GM23338 (cell line): ENCODE measurements around the gene HOTAIR. TPM values are rescaled to one million over a fixed set of nuclear protein-coding genes. Genes with fewer than 3 reads are reported as not detected.

ENCODE experiments used
- ATAC-seq: fragments of 200-7000 bp; cut with Tn5 transposase; 3 replicates; pipeline ENCODE4 v1.9.1; 2020
- DNase-seq: peaks from one replicate; pipeline ENCODE4 v3.0.0-alpha.2; 2015; ENCODE audit warnings: low spot score
- H2AFZ ChIP-seq: fragments of 200-600 bp; sonication (generic); 2 replicates; pipeline ENCODE4 v1.8.0; 2016; ENCODE audit warnings: antibody characterized with exemption, mild to moderate bottlenecking, moderate library complexity
- H3F3A ChIP-seq: fragments of 200-600 bp; sonication (generic); replicated peaks from 2 replicates; pipeline ENCODE4 v1.8.0; 2017; ENCODE audit warnings: antibody characterized with exemption, mixed run types, low read depth
- H3K27ac ChIP-seq: fragments of 200-600 bp; sonication (generic); 2 replicates; pipeline ENCODE4 v1.6.1; 2016; ENCODE audit warnings: low read depth
- H3K27me3 ChIP-seq: fragments of 200-600 bp; sonication (generic); 2 replicates; pipeline ENCODE4 v1.8.0; 2016; ENCODE audit warnings: mild to moderate bottlenecking, mixed run types, moderate library complexity; ENCODE audit not compliant: insufficient read depth
- H3K36me3 ChIP-seq: fragments of 200-600 bp; sonication (generic); 2 replicates; pipeline ENCODE4 v1.8.0; 2016; ENCODE audit warnings: mild to moderate bottlenecking; ENCODE audit not compliant: insufficient read depth
- H3K4me1 ChIP-seq: fragments of 200-600 bp; sonication (generic); 2 replicates; pipeline ENCODE4 v1.8.0; 2016; ENCODE audit warnings: mild to moderate bottlenecking, moderate library complexity; ENCODE audit not compliant: insufficient read depth
- H3K4me2 ChIP-seq: fragments of 200-600 bp; sonication (generic); 2 replicates; pipeline ENCODE4 v1.7.1; 2017; ENCODE audit warnings: mixed run types
- H3K4me3 ChIP-seq: fragments of 200-600 bp; sonication (generic); 2 replicates; pipeline ENCODE4 v1.6.1; 2016; ENCODE audit warnings: mixed run types
- H3K79me2 ChIP-seq: fragments of 200-600 bp; sonication (generic); replicated peaks from 2 replicates; pipeline ENCODE4 v1.8.0; 2017; ENCODE audit warnings: mild to moderate bottlenecking; ENCODE audit not compliant: insufficient read depth
- H3K9me2 ChIP-seq: fragments of 200-600 bp; sonication (generic); 2 replicates; pipeline ENCODE4 v1.8.0; 2017; ENCODE audit not compliant: insufficient read depth
- H4K20me1 ChIP-seq: fragments of 200-600 bp; sonication (generic); replicated peaks from 2 replicates; pipeline ENCODE4 v1.8.0; 2017; ENCODE audit warnings: mild to moderate bottlenecking; ENCODE audit not compliant: insufficient read depth
- H3K27ac Mint-ChIP-seq: 2 replicates; pipeline ENCODE4 v1.8.0; 2020; ENCODE audit warnings: inconsistent platforms, mild to moderate bottlenecking, moderate library complexity, mixed read lengths
- H3K27me3 Mint-ChIP-seq: 3 replicates; pipeline ENCODE4 v1.8.0; 2022; ENCODE audit warnings: low read depth, mild to moderate bottlenecking, moderate library complexity, mixed read lengths, inconsistent platforms; ENCODE audit not compliant: insufficient read depth, poor library complexity
- H3K36me3 Mint-ChIP-seq: 3 replicates; pipeline ENCODE4 v1.8.0; 2021; ENCODE audit warnings: low read depth, mild to moderate bottlenecking, inconsistent platforms, moderate library complexity, mixed read lengths
- H3K4me1 Mint-ChIP-seq: 3 replicates; pipeline ENCODE4 v1.8.0; 2020; ENCODE audit warnings: mild to moderate bottlenecking, inconsistent platforms, mixed read lengths
- H3K4me3 Mint-ChIP-seq: 3 replicates; pipeline ENCODE4 v1.8.0; 2021; ENCODE audit warnings: moderate library complexity, mild to moderate bottlenecking, inconsistent platforms, mixed read lengths
- H3K9me3 Mint-ChIP-seq: 3 replicates; pipeline ENCODE4 v1.8.0; 2020; ENCODE audit warnings: moderate library complexity, mild to moderate bottlenecking, inconsistent platforms, mixed read lengths
- CREB1 ChIP-seq: fragments of 250-450 bp; sonication (Bioruptor Pico); IDR thresholded peaks from 2 replicates; pipeline ENCODE4 v1.5.0; 2020; ENCODE audit warnings: low read depth, mild to moderate bottlenecking, moderate library complexity
- CTCF ChIP-seq, 2 experiments: fragments of 200-600 bp in 1 of 2; sonication (generic) in 1 of 2; conservative IDR thresholded peaks; 2 replicates each; pipeline versions ENCODE4 v1.5.1 to v1.6.1; 2016 to 2017; ENCODE audit warnings: antibody characterized with exemption in 2 of 2, low read depth in 2 of 2, mild to moderate bottlenecking in 2 of 2, moderate library complexity in 1 of 2
- EZH2 ChIP-seq: fragments of 200-600 bp; sonication (generic); IDR thresholded peaks from one replicate; pipeline ENCODE4 v1.8.0; 2017; ENCODE audit warnings: antibody characterized with exemption, mild to moderate bottlenecking, low read depth; ENCODE audit not compliant: unreplicated experiment
- EZH2phosphoT487 ChIP-seq: fragments of 200-600 bp; sonication (generic); IDR thresholded peaks from one replicate; pipeline ENCODE4 v1.8.1; 2018; ENCODE audit warnings: antibody characterized with exemption; ENCODE audit not compliant: unreplicated experiment
- ZNF114 ChIP-seq: fragments of 250-450 bp; sonication (Bioruptor Pico); IDR thresholded peaks from 2 replicates; pipeline ENCODE4 v1.5.0; 2020; ENCODE audit warnings: mild to moderate bottlenecking, moderate library complexity
- ZNF331 ChIP-seq: fragments of 250-450 bp; sonication (Bioruptor Pico); IDR thresholded peaks from 2 replicates; pipeline ENCODE4 v1.5.0; 2020; ENCODE audit warnings: low read depth, mild to moderate bottlenecking, moderate library complexity
- polyA plus RNA-seq: library from polyadenylated mRNA; unstranded; fragments of >200 nt; fragmentation: Nextera tagmentation; extraction: Ambion mirVana; gene quantifications from 2 replicates; pipeline ENCODE4 v1.2.1, GENCODE V29; 2016
- total RNA-seq: library from RNA; depleted of rRNA; stranded (reverse); fragments of >200 nt; shearing (Covaris generic); gene quantifications from 2 replicates; pipeline ENCODE4 v1.2.3, GENCODE V29; 2014

The HOTAIR gene
- total and polyA plus RNA-seq, 2 experiments from 2014 or later = not detected

- H3K79me2 ChIP-seq = no peaks in the 10 kb centered on the region
- H3K36me3 ChIP-seq = no peaks in the 10 kb centered on the region
- H3F3A ChIP-seq = peaks cover 34% of the 10 kb centered on the region
- no peaks in the 10 kb centered on the region; the same call in 1 of the 3 replicates for H3K9me3 Mint-ChIP-seq
- no peak overlapping the region for H3K27ac Mint-ChIP-seq
- H2AFZ ChIP-seq = no peak overlapping the region
- H3K4me1 Mint-ChIP-seq = peaks cover 19% of the 10 kb centered on the region
- H3K4me3 ChIP-seq = no peak overlapping the region
- peaks cover 99% of the 10 kb centered on the region for H3K27me3 Mint-ChIP-seq
- peak overlapping the region; percentile 15; the same call in 1 of the 3 replicates for H3K4me3 Mint-ChIP-seq
- ATAC-seq (no peak), DNase-seq (no peak)
- no peaks in the 10 kb centered on the region for H3K9me2 ChIP-seq
- peaks cover 100% of the 10 kb centered on the region for H3K27me3 ChIP-seq
- no peak overlapping the region for H3K27ac ChIP-seq
- peaks cover 10% of the 10 kb centered on the region; the same call in 1 of the 2 replicates for H3K4me1 ChIP-seq
- 0 out of 2 replicates have a peak overlapping the region, but pooled peaks have one; percentile 26 for H3K4me2 ChIP-seq
- H3K36me3 Mint-ChIP-seq = no peaks in the 10 kb centered on the region
- TF ChIP-seq ZNF331 (CRISPR knock-in tag) (no peak), EZH2 (peak; percentile 12)
- peaks cover 33% of the 10 kb centered on the region for H4K20me1 ChIP-seq
These were observed 30.7 kb upstream of the HOTAIR start for GRCh38 chr12:54005531-54005852.

GRCh38 chr12:54004841-54005530 is 30.2 kb upstream of the HOTAIR start:
- Histone ChIP-seq H3F3A (peaks cover 34% of the 10 kb centered on the region), H2AFZ (no peak overlapping the region), H3K27ac (no peak overlapping the region), H3K4me1 (peaks cover 6% of the 10 kb centered on the region; the same call in 1 of the 2 replicates), H3K79me2 (no peaks in the 10 kb centered on the region), H3K4me2 (0 out of 2 replicates have a peak overlapping the region, but pooled peaks have one; percentile 26), H3K27me3 (peaks cover 100% of the 10 kb centered on the region), H3K36me3 (no peaks in the 10 kb centered on the region), H3K4me3 (no peak overlapping the region), H4K20me1 (peaks cover 33% of the 10 kb centered on the region), H3K9me2 (no peaks in the 10 kb centered on the region)
- no peaks in the 10 kb centered on the region for H3K36me3 Mint-ChIP-seq
- no peak overlapping the region for H3K4me3 Mint-ChIP-seq
- peaks cover 99% of the 10 kb centered on the region for H3K27me3 Mint-ChIP-seq
- no peak overlapping the region for H3K27ac Mint-ChIP-seq
- TF ChIP-seq CREB1 = no peak
- TF ChIP-seq EZH2 = peak; percentile 95
- TF ChIP-seq EZH2phosphoT487 = peak; percentile 19
- TF ChIP-seq ZNF114 = no peak
- peaks cover 17% of the 10 kb centered on the region for H3K4me1 Mint-ChIP-seq
- DNase-seq (peak; percentile 76), ATAC-seq (peak; percentile 10)
- H3K9me3 Mint-ChIP-seq = no peaks in the 10 kb centered on the region; the same call in 1 of the 3 replicates

DNA sequence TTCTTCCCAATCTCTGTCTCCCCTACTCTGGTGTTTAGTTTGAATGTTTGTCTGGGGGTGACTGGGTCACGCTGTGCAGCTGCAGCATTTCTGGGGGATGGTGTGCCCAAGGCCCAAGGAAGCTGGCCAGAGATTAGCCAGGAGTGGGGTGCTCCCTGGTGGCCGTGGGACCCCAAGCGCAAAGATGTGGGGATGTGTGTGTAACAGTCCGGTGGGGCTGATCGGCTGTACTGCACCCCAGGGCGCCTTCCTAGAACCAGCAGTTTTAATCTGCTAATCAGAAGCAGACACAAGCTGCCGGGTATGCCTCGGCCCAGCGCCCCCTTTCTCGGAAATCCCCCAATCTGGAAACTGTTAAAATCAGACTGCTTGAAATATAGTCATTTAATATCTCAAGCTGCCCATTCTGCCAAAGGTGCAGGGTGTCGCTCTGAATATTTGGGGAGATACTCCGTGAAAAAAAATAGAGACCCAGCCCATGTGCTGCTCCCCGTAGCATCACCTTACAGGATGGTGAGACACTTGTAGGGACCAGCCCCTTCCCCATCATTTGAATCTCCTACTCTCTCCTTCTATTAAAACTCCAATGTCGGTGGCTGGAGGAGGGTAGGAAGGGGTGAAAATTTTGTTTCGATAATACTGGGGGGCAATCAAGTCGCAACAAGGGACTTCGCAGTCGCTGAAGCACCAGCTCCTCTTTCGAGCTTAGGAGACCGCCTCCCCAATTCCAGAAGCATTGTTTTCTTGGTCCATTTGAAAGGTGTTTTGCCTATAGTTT is 29.5 kb upstream of the HOTAIR start:
- Histone ChIP-seq H3K4me3 (no peak overlapping the region), H3K27ac (no peak overlapping the region), H3K4me2 (no peak overlapping the region), H3K79me2 (no peaks in the 10 kb centered on the region), H3K27me3 (peaks cover 100% of the 10 kb centered on the region), H3F3A (peaks cover 34% of the 10 kb centered on the region), H2AFZ (no peak overlapping the region), H3K9me2 (no peaks in the 10 kb centered on the region), H4K20me1 (peaks cover 33% of the 10 kb centered on the region), H3K36me3 (no peaks in the 10 kb centered on the region), H3K4me1 (peaks cover 11% of the 10 kb centered on the region)
- H3K9me3 Mint-ChIP-seq = no peaks in the 10 kb centered on the region; the same call in 1 of the 3 replicates
- H3K4me1 Mint-ChIP-seq = peaks cover 11% of the 10 kb centered on the region
- DNase-seq = no peak
- H3K36me3 Mint-ChIP-seq = no peaks in the 10 kb centered on the region
- ATAC-seq = no peak
- TF ChIP-seq CTCF (conservative IDR thresholded peaks at IDR 0.05; ENCODE audit: low read depth in 2 of 2) (no peak; a peak in 1 of 4 replicates), EZH2 (peak; percentile 94)
- H3K27me3 Mint-ChIP-seq = peaks cover 99% of the 10 kb centered on the region
- no peak overlapping the region for H3K4me3 Mint-ChIP-seq
- H3K27ac Mint-ChIP-seq = no peak overlapping the region
